A549 (cell line): ENCODE data around the gene MTX2. TPM values are rescaled to one million over a fixed set of nuclear protein-coding genes. Genes with fewer than 3 reads are reported as not detected.

Source experiments
- ATAC-seq, 2 experiments: fragments of 200-7000 bp in 1 of 2; fragments of >200 bp in 1 of 2; cut with Nextera tagmentation in 1 of 2; cut with Tn5 transposase in 1 of 2; 3 replicates each; pipeline versions ENCODE4 v1.8.0 to v1.9.1; 2018 to 2020; ENCODE audit warnings: mild to moderate bottlenecking in 1 of 2, moderate library complexity in 1 of 2
- CTCF ChIA-PET: fragments of 300-600 bp; sonication (Branson Sonifier 250); formaldehyde crosslinking; extraction: SDS; loops from one replicate; lab custom pipeline; 2021; ENCODE audit warnings: antibody characterized with exemption, inconsistent platforms; lab: Yijun Ruan, JAX
- POLR2A ChIA-PET: fragments of 350-600 bp; formaldehyde crosslinking; extraction: SDS; loops from one replicate; lab custom pipeline; 2021; ENCODE audit warnings: antibody characterized with exemption, inconsistent platforms; lab: Yijun Ruan, JAX
- DNase-seq, 2 experiments: peaks; one replicate each; pipeline versions ENCODE4 v3.0.0 to v3.0.0-alpha.2; 2011 to 2016; ENCODE audit warnings: low read depth in 1 of 2, low spot score in 1 of 2
- FAIRE-seq: peaks from 2 replicates; lab custom pipeline; 2011; peaks lifted over from hg19 to GRCh38; lab: Jason Lieb, UNC
- H3K27ac ChIP-seq, 2 experiments: fragments of >200 bp; sonication (Bioruptor Twin); formaldehyde crosslinking; 3 replicates each; pipeline ENCODE4 v1.5.1; 2016 to 2017
- H3K4me1 ChIP-seq: fragments of >200 bp; sonication (Bioruptor Twin); formaldehyde crosslinking; 3 replicates; pipeline ENCODE4 v1.6.1; 2016
- H3K4me2 ChIP-seq: fragments of >200 bp; sonication (Bioruptor Twin); formaldehyde crosslinking; 3 replicates; pipeline ENCODE4 v1.6.1; 2016
- H3K4me3 ChIP-seq: fragments of >200 bp; sonication (Bioruptor Twin); formaldehyde crosslinking; 3 replicates; pipeline ENCODE4 v1.5.1; 2016
- H3K9me3 ChIP-seq: fragments of >200 bp; sonication (Bioruptor Twin); formaldehyde crosslinking; 3 replicates; pipeline ENCODE4 v1.6.1; 2016
- CBX2 ChIP-seq: fragments of 200-600 bp; sonication (generic); IDR thresholded peaks from 2 replicates; pipeline ENCODE4 v1.6.1; 2016; ENCODE audit warnings: low read depth, mild to moderate bottlenecking, borderline replicate concordance
- CBX8 ChIP-seq: fragments of 200-600 bp; sonication (generic); IDR thresholded peaks from 2 replicates; pipeline ENCODE4 v1.6.1; 2016
- CHD4 ChIP-seq: fragments of 200-600 bp; sonication (generic); IDR thresholded peaks from 2 replicates; pipeline ENCODE4 v1.6.1; 2016; ENCODE audit warnings: antibody characterized with exemption, mild to moderate bottlenecking, borderline replicate concordance
- EP300 ChIP-seq, 2 experiments: fragments of >200 bp; sonication (Bioruptor Twin); formaldehyde crosslinking; IDR thresholded peaks; 2 replicates in 1 of 2; 3 replicates in 1 of 2; pipeline ENCODE4 v1.6.1; 2016 to 2017
- ESRRA ChIP-seq: fragments of 150-350 bp; IDR thresholded peaks from 2 replicates; pipeline ENCODE4 v1.6.1; 2014; ENCODE audit warnings: mild to moderate bottlenecking, low read length, borderline replicate concordance
- GATA3 ChIP-seq: IDR thresholded peaks from 2 replicates; pipeline ENCODE4 v1.6.1; 2012; ENCODE audit warnings: borderline replicate concordance
- HEYL ChIP-seq: fragments of 250-450 bp; sonication (Bioruptor Pico); IDR thresholded peaks from 2 replicates; pipeline ENCODE4 v1.8.0; 2021; ENCODE audit warnings: mild to moderate bottlenecking, moderate library complexity
- HOXB5 ChIP-seq: fragments of 250-450 bp; sonication (Bioruptor Pico); IDR thresholded peaks from 2 replicates; pipeline ENCODE4 v1.5.0; 2020; ENCODE audit warnings: mild to moderate bottlenecking, moderate library complexity
- JUN ChIP-seq, 2 experiments: fragments of >200 bp; sonication (Bioruptor Twin); formaldehyde crosslinking; IDR thresholded peaks; 2 replicates in 1 of 2; 3 replicates in 1 of 2; pipeline ENCODE4 v1.6.1; 2016 to 2017
- MAFK ChIP-seq: fragments of 450-650 bp; IDR thresholded peaks from 2 replicates; pipeline ENCODE4 v1.6.1; 2014; ENCODE audit not compliant: partially characterized antibody
- MYC ChIP-seq: IDR thresholded peaks from 2 replicates; pipeline ENCODE4 v1.6.1; 2012; ENCODE audit warnings: mild to moderate bottlenecking, inconsistent platforms, low read length, improper control_type of control experiment, borderline replicate concordance
- NFE2L2 ChIP-seq: fragments of 150-350 bp; conservative IDR thresholded peaks from 2 replicates; pipeline ENCODE4 v1.6.1; 2014; ENCODE audit warnings: low read length
- PHF8 ChIP-seq: fragments of 200-600 bp; sonication (generic); IDR thresholded peaks from 2 replicates; pipeline ENCODE4 v1.6.1; 2016; ENCODE audit warnings: low read depth, mild to moderate bottlenecking, antibody characterized with exemption, moderate library complexity, borderline replicate concordance
- RARB ChIP-seq: fragments of 250-450 bp; sonication (Bioruptor Pico); IDR thresholded peaks from 2 replicates; pipeline ENCODE4 v1.8.0; 2021; ENCODE audit warnings: mild to moderate bottlenecking, moderate library complexity
- RCOR1 ChIP-seq: fragments of 150-350 bp; IDR thresholded peaks from 2 replicates; pipeline ENCODE4 v1.6.1; 2014; ENCODE audit warnings: antibody characterized with exemption, low read length, low read depth
- SREBF2 ChIP-seq: fragments of 450-650 bp; IDR thresholded peaks from 2 replicates; pipeline ENCODE4 v1.6.1; 2014; ENCODE audit warnings: mild to moderate bottlenecking, moderate library complexity
- TFCP2L1 ChIP-seq: fragments of 250-450 bp; sonication (Bioruptor Pico); IDR thresholded peaks from 2 replicates; pipeline ENCODE4 v1.5.0; 2021; ENCODE audit warnings: mild to moderate bottlenecking
- TP53 ChIP-seq: fragments of 250-450 bp; sonication (Bioruptor Pico); IDR thresholded peaks from 2 replicates; pipeline ENCODE4 v1.5.0; 2021; ENCODE audit warnings: mild to moderate bottlenecking, moderate library complexity
- ZFP36 ChIP-seq: fragments of 450-650 bp; IDR thresholded peaks from 2 replicates; pipeline ENCODE4 v1.6.1; 2014; ENCODE audit warnings: borderline replicate concordance; ENCODE audit not compliant: partially characterized antibody
- ZSCAN20 ChIP-seq: fragments of 250-450 bp; sonication (Bioruptor Pico); IDR thresholded peaks from 2 replicates; pipeline ENCODE4 v1.8.0; 2022; ENCODE audit warnings: mild to moderate bottlenecking, moderate library complexity
- WGBS: methylation state at CpG from one replicate; pipeline ENCODE4 v1.1.6; 2017; ENCODE audit errors: missing lambda C conversion rate; 5-methylcytosine and 5-hydroxymethylcytosine counted together
- polyA plus RNA-seq, 4 experiments: library from polyadenylated mRNA; depleted of rRNA in 3 of 4; stranded (reverse); fragments of >200 nt; fragmentation: RNase III in 1 of 4; extraction: RNeasy Plus Mini Kit Qiagen cat#74134 plus additional on column Dnase treatment in 1 of 4; gene quantifications; 2 replicates in 3 of 4; 3 replicates in 1 of 4; pipeline ENCODE4 v1.2.3, GENCODE V29; 2011 to 2017
- TF ChIP-seq, protein P1 (sequence below): fragments of 450-650 bp; IDR thresholded peaks from 2 replicates; pipeline ENCODE4 v1.6.1; 2014; ENCODE audit warnings: antibody characterized with exemption
- TF ChIP-seq, protein P2 (sequence below): IDR thresholded peaks from 2 replicates; pipeline ENCODE4 v1.6.1; 2012; ENCODE audit warnings: low read depth, borderline replicate concordance
- TF ChIP-seq, protein P3 (sequence below): fragments of >200 bp; sonication (Bioruptor Twin); formaldehyde crosslinking; IDR thresholded peaks from 2 replicates; pipeline ENCODE4 v1.6.1; 2016
- TF ChIP-seq, protein P4 (sequence below): fragments of 200-600 bp; sonication (generic); IDR thresholded peaks from 2 replicates; pipeline ENCODE4 v1.6.1; 2016; ENCODE audit warnings: antibody characterized with exemption, mild to moderate bottlenecking, moderate library complexity
- TF ChIP-seq, protein P5 (sequence below): fragments of 250-450 bp; sonication (Bioruptor Pico); IDR thresholded peaks from 2 replicates; pipeline ENCODE4 v1.5.0; 2021; ENCODE audit warnings: mild to moderate bottlenecking, moderate library complexity, borderline replicate concordance
- TF ChIP-seq, protein P6 (sequence below): fragments of 150-350 bp; IDR thresholded peaks from 2 replicates; pipeline ENCODE4 v1.6.1; 2014; ENCODE audit warnings: low read depth, mild to moderate bottlenecking, low read length
- TF ChIP-seq, protein P7 (sequence below): fragments of >200 bp; sonication (Bioruptor Twin); formaldehyde crosslinking; IDR thresholded peaks from 3 replicates; pipeline ENCODE4 v1.6.1; 2016
- TF ChIP-seq, protein P8 (sequence below): IDR thresholded peaks from 2 replicates; pipeline ENCODE4 v1.6.1; 2012

Gene MTX2
- polyA plus RNA-seq, 2 of the 4 experiments (the other 2 are of a cell fraction), result 56.9 to 81.8 TPM

DNA sequence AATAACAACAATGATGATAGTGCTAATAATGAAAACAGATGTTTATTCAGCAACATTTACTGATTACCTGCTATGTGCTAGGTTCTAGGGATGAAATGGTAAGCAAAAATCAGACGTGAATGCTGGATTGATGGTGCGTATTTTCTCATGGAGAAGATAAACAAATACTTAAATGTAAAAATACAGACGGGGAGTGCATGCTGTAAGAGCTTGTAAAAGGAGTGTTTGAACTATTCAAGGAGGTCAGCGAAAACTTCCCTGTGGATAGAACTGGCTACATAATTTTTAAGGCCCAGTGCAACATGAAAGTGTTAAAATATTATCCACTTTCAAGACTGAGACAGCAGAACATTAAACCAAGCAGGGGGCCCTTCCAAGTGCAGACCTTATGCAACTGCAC is 22.1 kb downstream of the MTX2 start:
- H3K4me2 ChIP-seq, result no peak overlapping the region
- FAIRE-seq, result no peak
- no peak for ATAC-seq

DNA sequence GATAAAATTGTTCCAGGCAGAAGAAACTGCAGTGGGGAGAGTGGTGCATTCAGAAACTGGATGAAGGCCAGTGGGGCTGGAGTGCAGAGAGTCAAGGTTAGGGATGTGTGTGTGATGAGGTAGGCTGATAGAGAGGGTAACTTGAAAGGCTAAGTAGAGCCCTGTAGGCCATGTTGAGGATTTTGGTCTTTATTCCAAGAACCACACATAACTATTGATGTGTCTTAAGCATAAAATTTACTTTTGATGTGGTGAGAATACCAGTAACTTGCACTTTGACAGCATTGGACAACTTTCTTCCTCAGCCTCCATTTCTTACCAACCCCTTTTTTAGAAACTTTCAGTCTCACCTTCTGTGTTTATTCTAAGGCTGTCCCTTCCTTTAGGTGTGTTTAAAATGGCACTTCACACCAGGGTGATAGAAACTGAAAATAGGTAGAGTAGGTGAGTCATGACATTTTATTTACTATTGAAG is 22.6 kb downstream of the MTX2 start:
- CTCF ChIA-PET, result no interaction called here
- DNase-seq, result no peak
- no peak overlapping the region for H3K4me3 ChIP-seq
- H3K9me3 ChIP-seq, result no peaks in the 10 kb centered on the region
- FAIRE-seq, result no peak
- H3K4me2 ChIP-seq, result no peak overlapping the region
- no peak overlapping the region for H3K27ac ChIP-seq
- peak in 1 of 2 experiments; percentile 48; a peak in 2 of 6 replicates for ATAC-seq
- H3K4me1 ChIP-seq, result peaks cover 13% of the 10 kb centered on the region
- POLR2A ChIA-PET, result no interaction called here
- TF ChIP-seq HOXB5 (CRISPR knock-in tag), result no peak
- TF ChIP-seq, protein P1, sequence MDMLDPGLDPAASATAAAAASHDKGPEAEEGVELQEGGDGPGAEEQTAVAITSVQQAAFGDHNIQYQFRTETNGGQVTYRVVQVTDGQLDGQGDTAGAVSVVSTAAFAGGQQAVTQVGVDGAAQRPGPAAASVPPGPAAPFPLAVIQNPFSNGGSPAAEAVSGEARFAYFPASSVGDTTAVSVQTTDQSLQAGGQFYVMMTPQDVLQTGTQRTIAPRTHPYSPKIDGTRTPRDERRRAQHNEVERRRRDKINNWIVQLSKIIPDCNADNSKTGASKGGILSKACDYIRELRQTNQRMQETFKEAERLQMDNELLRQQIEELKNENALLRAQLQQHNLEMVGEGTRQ, result no peak
- TF ChIP-seq, protein P2, sequence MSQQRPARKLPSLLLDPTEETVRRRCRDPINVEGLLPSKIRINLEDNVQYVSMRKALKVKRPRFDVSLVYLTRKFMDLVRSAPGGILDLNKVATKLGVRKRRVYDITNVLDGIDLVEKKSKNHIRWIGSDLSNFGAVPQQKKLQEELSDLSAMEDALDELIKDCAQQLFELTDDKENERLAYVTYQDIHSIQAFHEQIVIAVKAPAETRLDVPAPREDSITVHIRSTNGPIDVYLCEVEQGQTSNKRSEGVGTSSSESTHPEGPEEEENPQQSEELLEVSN, result no peak
- TF ChIP-seq SREBF2, result no peak
- TF ChIP-seq CHD4, result no peak
- TF ChIP-seq, protein P3, sequence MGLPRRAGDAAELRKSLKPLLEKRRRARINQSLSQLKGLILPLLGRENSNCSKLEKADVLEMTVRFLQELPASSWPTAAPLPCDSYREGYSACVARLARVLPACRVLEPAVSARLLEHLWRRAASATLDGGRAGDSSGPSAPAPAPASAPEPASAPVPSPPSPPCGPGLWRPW, result no peak
- TF ChIP-seq ZSCAN20 (CRISPR knock-in tag), result no peak
- no peak for TF ChIP-seq TP53 (CRISPR knock-in tag)
- TF ChIP-seq ZFP36, result no peak
- TF ChIP-seq RARB (CRISPR knock-in tag), result no peak
- no peak for TF ChIP-seq GATA3
- TF ChIP-seq, protein P4, sequence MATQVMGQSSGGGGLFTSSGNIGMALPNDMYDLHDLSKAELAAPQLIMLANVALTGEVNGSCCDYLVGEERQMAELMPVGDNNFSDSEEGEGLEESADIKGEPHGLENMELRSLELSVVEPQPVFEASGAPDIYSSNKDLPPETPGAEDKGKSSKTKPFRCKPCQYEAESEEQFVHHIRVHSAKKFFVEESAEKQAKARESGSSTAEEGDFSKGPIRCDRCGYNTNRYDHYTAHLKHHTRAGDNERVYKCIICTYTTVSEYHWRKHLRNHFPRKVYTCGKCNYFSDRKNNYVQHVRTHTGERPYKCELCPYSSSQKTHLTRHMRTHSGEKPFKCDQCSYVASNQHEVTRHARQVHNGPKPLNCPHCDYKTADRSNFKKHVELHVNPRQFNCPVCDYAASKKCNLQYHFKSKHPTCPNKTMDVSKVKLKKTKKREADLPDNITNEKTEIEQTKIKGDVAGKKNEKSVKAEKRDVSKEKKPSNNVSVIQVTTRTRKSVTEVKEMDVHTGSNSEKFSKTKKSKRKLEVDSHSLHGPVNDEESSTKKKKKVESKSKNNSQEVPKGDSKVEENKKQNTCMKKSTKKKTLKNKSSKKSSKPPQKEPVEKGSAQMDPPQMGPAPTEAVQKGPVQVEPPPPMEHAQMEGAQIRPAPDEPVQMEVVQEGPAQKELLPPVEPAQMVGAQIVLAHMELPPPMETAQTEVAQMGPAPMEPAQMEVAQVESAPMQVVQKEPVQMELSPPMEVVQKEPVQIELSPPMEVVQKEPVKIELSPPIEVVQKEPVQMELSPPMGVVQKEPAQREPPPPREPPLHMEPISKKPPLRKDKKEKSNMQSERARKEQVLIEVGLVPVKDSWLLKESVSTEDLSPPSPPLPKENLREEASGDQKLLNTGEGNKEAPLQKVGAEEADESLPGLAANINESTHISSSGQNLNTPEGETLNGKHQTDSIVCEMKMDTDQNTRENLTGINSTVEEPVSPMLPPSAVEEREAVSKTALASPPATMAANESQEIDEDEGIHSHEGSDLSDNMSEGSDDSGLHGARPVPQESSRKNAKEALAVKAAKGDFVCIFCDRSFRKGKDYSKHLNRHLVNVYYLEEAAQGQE, result no peak

More for the DNA sequence above, 22.1 kb downstream of the MTX2 start:
- ChIA-PET POLR2A (no interaction called here), CTCF (no interaction called here)
- Histone ChIP-seq H3K27ac (no peak overlapping the region), H3K9me3 (no peaks in the 10 kb centered on the region), H3K4me3 (no peak overlapping the region), H3K4me1 (peaks cover 13% of the 10 kb centered on the region)
- no peak for DNase-seq
- TF ChIP-seq, protein P5, sequence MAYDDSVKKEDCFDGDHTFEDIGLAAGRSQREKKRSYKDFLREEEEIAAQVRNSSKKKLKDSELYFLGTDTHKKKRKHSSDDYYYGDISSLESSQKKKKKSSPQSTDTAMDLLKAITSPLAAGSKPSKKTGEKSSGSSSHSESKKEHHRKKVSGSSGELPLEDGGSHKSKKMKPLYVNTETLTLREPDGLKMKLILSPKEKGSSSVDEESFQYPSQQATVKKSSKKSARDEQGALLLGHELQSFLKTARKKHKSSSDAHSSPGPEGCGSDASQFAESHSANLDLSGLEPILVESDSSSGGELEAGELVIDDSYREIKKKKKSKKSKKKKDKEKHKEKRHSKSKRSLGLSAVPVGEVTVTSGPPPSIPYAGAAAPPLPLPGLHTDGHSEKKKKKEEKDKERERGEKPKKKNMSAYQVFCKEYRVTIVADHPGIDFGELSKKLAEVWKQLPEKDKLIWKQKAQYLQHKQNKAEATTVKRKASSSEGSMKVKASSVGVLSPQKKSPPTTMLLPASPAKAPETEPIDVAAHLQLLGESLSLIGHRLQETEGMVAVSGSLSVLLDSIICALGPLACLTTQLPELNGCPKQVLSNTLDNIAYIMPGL (CRISPR knock-in tag), result no peak
- TF ChIP-seq, protein P6, sequence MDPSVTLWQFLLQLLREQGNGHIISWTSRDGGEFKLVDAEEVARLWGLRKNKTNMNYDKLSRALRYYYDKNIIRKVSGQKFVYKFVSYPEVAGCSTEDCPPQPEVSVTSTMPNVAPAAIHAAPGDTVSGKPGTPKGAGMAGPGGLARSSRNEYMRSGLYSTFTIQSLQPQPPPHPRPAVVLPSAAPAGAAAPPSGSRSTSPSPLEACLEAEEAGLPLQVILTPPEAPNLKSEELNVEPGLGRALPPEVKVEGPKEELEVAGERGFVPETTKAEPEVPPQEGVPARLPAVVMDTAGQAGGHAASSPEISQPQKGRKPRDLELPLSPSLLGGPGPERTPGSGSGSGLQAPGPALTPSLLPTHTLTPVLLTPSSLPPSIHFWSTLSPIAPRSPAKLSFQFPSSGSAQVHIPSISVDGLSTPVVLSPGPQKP, result no peak
- no peak for TF ChIP-seq ZFP36
- no peak for TF ChIP-seq TFCP2L1 (CRISPR knock-in tag)
- TF ChIP-seq JUN (IDR thresholded peaks at IDR 0.05), result no peak
- TF ChIP-seq MAFK, result no peak
- TF ChIP-seq RCOR1, result no peak
- no peak for TF ChIP-seq CBX2
- TF ChIP-seq, protein P7, sequence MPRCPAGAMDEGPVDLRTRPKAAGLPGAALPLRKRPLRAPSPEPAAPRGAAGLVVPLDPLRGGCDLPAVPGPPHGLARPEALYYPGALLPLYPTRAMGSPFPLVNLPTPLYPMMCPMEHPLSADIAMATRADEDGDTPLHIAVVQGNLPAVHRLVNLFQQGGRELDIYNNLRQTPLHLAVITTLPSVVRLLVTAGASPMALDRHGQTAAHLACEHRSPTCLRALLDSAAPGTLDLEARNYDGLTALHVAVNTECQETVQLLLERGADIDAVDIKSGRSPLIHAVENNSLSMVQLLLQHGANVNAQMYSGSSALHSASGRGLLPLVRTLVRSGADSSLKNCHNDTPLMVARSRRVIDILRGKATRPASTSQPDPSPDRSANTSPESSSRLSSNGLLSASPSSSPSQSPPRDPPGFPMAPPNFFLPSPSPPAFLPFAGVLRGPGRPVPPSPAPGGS, result no peak
- TF ChIP-seq, protein P1, result no peak
- TF ChIP-seq, protein P8, sequence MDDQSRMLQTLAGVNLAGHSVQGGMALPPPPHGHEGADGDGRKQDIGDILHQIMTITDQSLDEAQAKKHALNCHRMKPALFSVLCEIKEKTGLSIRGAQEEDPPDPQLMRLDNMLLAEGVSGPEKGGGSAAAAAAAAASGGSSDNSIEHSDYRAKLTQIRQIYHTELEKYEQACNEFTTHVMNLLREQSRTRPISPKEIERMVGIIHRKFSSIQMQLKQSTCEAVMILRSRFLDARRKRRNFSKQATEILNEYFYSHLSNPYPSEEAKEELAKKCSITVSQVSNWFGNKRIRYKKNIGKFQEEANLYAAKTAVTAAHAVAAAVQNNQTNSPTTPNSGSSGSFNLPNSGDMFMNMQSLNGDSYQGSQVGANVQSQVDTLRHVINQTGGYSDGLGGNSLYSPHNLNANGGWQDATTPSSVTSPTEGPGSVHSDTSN, result no peak
- no peak for TF ChIP-seq PHF8
- no peak for TF ChIP-seq ESRRA
- no peak for TF ChIP-seq NFE2L2
- no peak for TF ChIP-seq MYC
- no peak for TF ChIP-seq CBX8
- no peak for TF ChIP-seq EP300 (IDR thresholded peaks at IDR 0.05)
- no peak for TF ChIP-seq HOXB5 (CRISPR knock-in tag)
- TF ChIP-seq HEYL (CRISPR knock-in tag), result no peak
- 85% methylated on average over 4 of the region's 4 CpGs for WGBS
